ENCODE measurements around the gene SUMF1. TPM values are rescaled to one million over a fixed set of nuclear protein-coding genes. Genes with fewer than 3 reads are reported as not detected.

The SUMF1 gene
- total RNA-seq, 4 donors from 2014 or later: 28.7 to 49.0 (median 41.6) TPM

DNA sequence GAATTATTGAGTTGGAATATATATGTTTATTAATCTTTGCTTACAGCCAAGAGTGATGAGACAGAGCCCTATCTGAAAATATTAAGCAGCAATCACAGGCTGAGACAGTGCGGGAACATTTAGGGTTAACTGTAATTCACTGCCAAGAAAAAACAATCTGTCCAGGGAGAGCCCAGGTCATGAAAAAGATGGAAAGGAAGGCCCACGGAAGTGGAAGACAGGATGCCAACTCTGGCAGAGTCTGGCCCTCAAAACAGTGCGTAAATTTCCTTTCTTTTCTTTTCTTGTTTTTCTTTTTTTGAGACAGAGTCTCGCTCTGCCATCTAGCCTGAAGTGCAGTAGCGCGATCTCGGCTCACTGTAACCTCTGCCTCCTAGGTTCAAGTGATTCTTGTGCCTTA lies 67.6 kb downstream of the SUMF1 start:
- intact Hi-C loops (cut with DNase I): no loop called here
- TF ChIP-seq EP300 (IDR thresholded peaks at IDR 0.05): no peak
- no peak for TF ChIP-seq POLR2AphosphoS5 (IDR thresholded peaks at IDR 0.05)
- no peak for TF ChIP-seq CTCF (IDR thresholded peaks at IDR 0.05)
- no peak for TF ChIP-seq POLR2A (IDR thresholded peaks at IDR 0.05; ENCODE audit: low read depth)
- peak; percentile 24 for DNase-seq (ENCODE audit: extremely low spot score)
- Histone ChIP-seq H3K9me3 (no peaks in the 10 kb centered on the region), H3K4me3 (no peak overlapping the region), H3K27me3 (no peaks in the 10 kb centered on the region), H3K4me1 (no peaks in the 10 kb centered on the region), H3K36me3 (peaks cover 6 to 51% (median 13%) of the 10 kb centered on the region in 4 donors), H3K27ac (replicated peaks in 1 of 4) (no peak overlapping the region)
- 91% methylated on average over 7 of the region's 7 CpGs for WGBS

DNA sequence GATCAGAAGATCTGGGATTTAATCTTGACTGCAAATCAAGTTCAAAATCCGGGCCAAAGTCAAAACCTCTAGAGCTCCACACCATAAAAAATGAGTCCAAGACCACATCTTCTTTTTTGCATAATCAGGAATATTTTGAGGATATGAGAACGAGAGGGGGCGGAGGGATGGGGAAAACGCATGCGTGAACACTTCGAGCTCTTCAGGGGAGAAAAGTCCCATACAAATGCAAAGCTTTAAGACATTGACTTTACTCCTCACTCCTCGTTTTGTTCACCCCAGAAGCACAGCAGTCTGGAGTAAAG lies 68.2 kb downstream of the SUMF1 start:
- Histone ChIP-seq H3K9me3 (no peaks in the 10 kb centered on the region), H3K27ac (replicated peaks in 1 of 4) (no peak overlapping the region), H3K27me3 (no peaks in the 10 kb centered on the region), H3K4me1 (no peaks in the 10 kb centered on the region), H3K36me3 (peaks cover 6 to 45% (median 12%) of the 10 kb centered on the region in 4 donors), H3K4me3 (no peak overlapping the region)
- 90% methylated on average over 7 of the region's 7 CpGs for WGBS
- intact Hi-C loops (cut with DNase I): no loop called here
- DNase-seq (ENCODE audit: extremely low spot score): no peak
- TF ChIP-seq CTCF (IDR thresholded peaks at IDR 0.05): no peak
- no peak for TF ChIP-seq POLR2A (IDR thresholded peaks at IDR 0.05; ENCODE audit: low read depth)
- no peak for TF ChIP-seq POLR2AphosphoS5 (IDR thresholded peaks at IDR 0.05)
- TF ChIP-seq EP300 (IDR thresholded peaks at IDR 0.05): no peak

DNA sequence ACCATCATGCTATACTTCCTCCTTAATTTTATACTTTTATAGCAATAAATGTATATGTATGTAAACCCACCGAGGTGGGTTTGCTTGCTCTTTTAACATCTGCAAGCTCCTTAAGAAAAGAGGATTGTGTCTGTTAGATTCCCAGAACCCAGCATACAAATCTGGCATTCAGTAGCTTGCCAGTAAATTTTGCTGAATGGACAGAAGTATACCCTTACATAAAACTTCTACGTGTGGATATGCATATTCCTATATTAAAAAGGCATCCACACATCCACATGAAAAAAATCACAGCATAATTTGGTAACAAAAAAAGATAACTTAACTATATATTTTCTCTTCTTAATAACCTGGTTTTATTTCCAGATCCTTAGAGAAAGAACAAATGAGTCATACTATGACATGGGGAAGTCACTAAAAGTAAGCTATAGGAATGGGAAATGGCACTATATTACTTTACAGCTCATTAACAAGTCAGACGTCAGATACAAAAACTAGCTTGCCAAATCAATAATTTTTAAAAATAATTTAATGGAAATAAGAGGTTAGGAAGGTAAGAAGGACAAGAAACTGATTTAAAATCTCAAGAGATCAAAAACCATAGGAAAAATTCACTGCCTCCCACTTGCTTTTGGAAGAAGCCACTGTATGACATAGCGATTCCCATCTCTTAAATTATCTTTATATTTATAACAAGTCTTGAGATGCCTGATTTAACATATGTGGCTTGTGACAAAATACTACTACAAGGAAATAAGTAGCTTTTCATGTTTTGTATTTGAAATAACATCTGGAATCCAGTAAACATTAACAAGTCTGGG lies 68.7 kb downstream of the SUMF1 start:
- WGBS: 70% methylated on average over 4 of the region's 4 CpGs

DNA sequence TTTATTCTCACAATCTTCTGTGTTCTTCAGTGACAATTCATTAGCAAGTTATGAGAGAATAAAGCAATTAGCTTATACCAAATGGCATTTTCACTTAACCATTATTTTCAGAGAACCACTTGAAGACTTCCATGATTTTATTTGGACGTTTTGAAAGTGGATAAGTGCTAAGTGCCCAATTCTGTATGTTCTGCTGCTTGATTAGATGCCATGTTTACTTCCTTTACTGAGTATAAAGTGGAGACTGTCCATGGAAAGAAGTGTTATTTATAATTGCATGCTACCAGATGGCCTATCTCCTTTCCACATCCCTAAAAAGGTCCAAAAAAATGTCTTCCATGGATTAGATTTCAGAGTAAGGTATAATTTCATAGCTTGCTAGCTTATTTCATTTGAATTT lies 69.6 kb downstream of the SUMF1 start:
- TF ChIP-seq POLR2A (IDR thresholded peaks at IDR 0.05; ENCODE audit: low read depth) (no peak), EP300 (IDR thresholded peaks at IDR 0.05) (no peak), POLR2AphosphoS5 (IDR thresholded peaks at IDR 0.05) (no peak)
- no peak overlapping the region for H3K27ac ChIP-seq (replicated peaks in 1 of 4)
- peaks cover 0 to 31% (median 2%) of the 10 kb centered on the region in 4 donors for H3K36me3 ChIP-seq
- H3K9me3 ChIP-seq: no peaks in the 10 kb centered on the region
- WGBS: 77% methylated on average over 1 of the region's 1 CpG
- H3K4me1 ChIP-seq: no peaks in the 10 kb centered on the region
- H3K27me3 ChIP-seq: no peaks in the 10 kb centered on the region
- no peak overlapping the region for H3K4me3 ChIP-seq
- DNase-seq (ENCODE audit: extremely low spot score): no peak
- intact Hi-C loops (cut with DNase I): no loop called here

More for the DNA sequence above, 68.7 kb downstream of the SUMF1 start:
- H3K27ac ChIP-seq (replicated peaks in 1 of 4): no peak overlapping the region
- H3K27me3 ChIP-seq: no peaks in the 10 kb centered on the region
- no peaks in the 10 kb centered on the region for H3K4me1 ChIP-seq
- H3K9me3 ChIP-seq: no peaks in the 10 kb centered on the region
- TF ChIP-seq CTCF (IDR thresholded peaks at IDR 0.05) (no peak), POLR2A (IDR thresholded peaks at IDR 0.05; ENCODE audit: low read depth) (no peak), EP300 (IDR thresholded peaks at IDR 0.05) (no peak), POLR2AphosphoS5 (IDR thresholded peaks at IDR 0.05) (no peak)
- peaks cover 2 to 40% (median 8%) of the 10 kb centered on the region in 4 donors for H3K36me3 ChIP-seq
- H3K4me3 ChIP-seq: no peak overlapping the region
- no peak for DNase-seq (ENCODE audit: extremely low spot score)
- intact Hi-C loops (cut with DNase I): no loop called here

DNA sequence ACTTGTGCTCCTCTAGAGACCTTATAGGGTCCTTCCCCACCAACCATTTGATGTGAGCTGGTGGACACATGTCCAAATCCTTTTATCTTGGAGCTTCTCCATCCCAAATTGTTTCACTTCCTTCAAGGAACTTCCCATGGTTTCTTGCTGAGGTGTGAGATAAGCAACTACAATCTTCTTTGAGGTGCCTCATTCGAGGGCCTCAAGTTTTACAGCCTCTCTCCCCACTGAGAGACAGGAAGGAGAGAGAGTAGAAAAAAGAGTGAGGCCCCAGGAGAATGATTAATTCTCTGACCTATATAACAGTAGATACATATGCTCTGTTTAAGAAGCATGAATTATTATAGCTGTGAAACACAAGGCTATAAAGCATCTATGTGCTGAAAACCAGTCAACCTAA lies 70.5 kb downstream of the SUMF1 start:
- WGBS: 74% methylated on average over 1 of the region's 1 CpG
- peaks cover 0 to 22% (median 2%) of the 10 kb centered on the region in 4 donors for H3K36me3 ChIP-seq
- DNase-seq (ENCODE audit: extremely low spot score): no peak
- H3K27me3 ChIP-seq: no peaks in the 10 kb centered on the region
- no peaks in the 10 kb centered on the region for H3K4me1 ChIP-seq
- intact Hi-C loops (cut with DNase I): no loop called here
- no peak overlapping the region for H3K27ac ChIP-seq (replicated peaks in 1 of 4)
- H3K9me3 ChIP-seq: no peaks in the 10 kb centered on the region
- no peak overlapping the region for H3K4me3 ChIP-seq
- no peak for TF ChIP-seq CTCF (IDR thresholded peaks at IDR 0.05)
- no peak for TF ChIP-seq EP300 (IDR thresholded peaks at IDR 0.05)
- no peak for TF ChIP-seq POLR2A (IDR thresholded peaks at IDR 0.05; ENCODE audit: low read depth)
- TF ChIP-seq POLR2AphosphoS5 (IDR thresholded peaks at IDR 0.05): no peak

All from esophagus muscularis mucosa (tissue), 4 donors.